ENCODE data around the gene TRABD2B. TPM values are rescaled to one million over a fixed set of nuclear protein-coding genes. Genes with fewer than 3 reads are reported as not detected.

The TRABD2B gene
- total RNA-seq, 2 donors from 2014 or later = 3.8 to 10.7 TPM

GRCh38 chr1:47970882-47971281 lies 26.3 kb downstream of the TRABD2B start:
- Histone ChIP-seq H3K27me3 (replicated peaks; ENCODE audit: insufficient read depth) (no peaks in the 10 kb centered on the region), H3K9me3 (no peaks in the 10 kb centered on the region), H3K27ac (no peak overlapping the region), H3K36me3 (no peaks in the 10 kb centered on the region), H3K4me1 (ENCODE audit: control insufficient read depth in 1 of 2, low read depth in 2 of 2) (peaks cover 0 to 7% of the 10 kb centered on the region in 2 donors), H3K4me3 (no peak overlapping the region)
- DNase-seq (ENCODE audit: low spot score) (no peak), ATAC-seq (ENCODE audit: insufficient number of reproducible peaks, low FRiP score, low read depth) (no peak)
- TF ChIP-seq CTCF (IDR thresholded peaks at IDR 0.05) = no peak

DNA sequence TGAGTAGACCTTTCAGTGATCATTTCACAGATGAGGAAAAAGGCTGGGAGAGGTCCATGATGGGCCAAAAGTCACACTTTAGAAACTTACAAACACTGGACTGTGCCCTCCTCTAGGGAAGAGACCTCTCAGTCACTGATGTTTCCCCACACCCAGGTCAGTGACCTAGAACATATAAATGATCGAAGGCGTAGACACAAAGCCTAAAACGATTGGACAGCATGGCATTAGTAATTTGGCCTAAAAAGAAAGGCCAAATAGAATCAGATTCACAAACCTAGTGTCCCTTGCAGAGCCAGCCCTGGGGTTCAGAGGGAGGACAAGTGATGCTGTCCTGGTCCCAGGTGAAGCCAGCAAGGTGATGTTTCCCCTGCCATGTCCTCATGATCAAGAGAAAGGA lies 27.7 kb downstream of the TRABD2B start:
- Histone ChIP-seq H3K27me3 (replicated peaks; ENCODE audit: insufficient read depth) (no peaks in the 10 kb centered on the region), H3K27ac (no peak overlapping the region), H3K9me3 (no peaks in the 10 kb centered on the region), H3K4me3 (no peak overlapping the region), H3K36me3 (no peaks in the 10 kb centered on the region), H3K4me1 (ENCODE audit: control insufficient read depth in 1 of 2, low read depth in 2 of 2) (peaks cover 0 to 11% of the 10 kb centered on the region in 2 donors)
- DNase-seq (ENCODE audit: low spot score) (no peak), ATAC-seq (ENCODE audit: insufficient number of reproducible peaks, low FRiP score, low read depth) (no peak)
- no peak for TF ChIP-seq CTCF (IDR thresholded peaks at IDR 0.05)

GRCh38 chr1:47968556-47968888 lies 28.7 kb downstream of the TRABD2B start:
- H3K4me3 ChIP-seq = no peak overlapping the region
- DNase-seq (ENCODE audit: low spot score) = no peak
- TF ChIP-seq CTCF (IDR thresholded peaks at IDR 0.05) = no peak
- no peaks in the 10 kb centered on the region for H3K27me3 ChIP-seq (replicated peaks; ENCODE audit: insufficient read depth)
- no peaks in the 10 kb centered on the region for H3K36me3 ChIP-seq
- ATAC-seq (ENCODE audit: insufficient number of reproducible peaks, low FRiP score, low read depth) = no peak
- H3K4me1 ChIP-seq (ENCODE audit: control insufficient read depth in 1 of 2, low read depth in 2 of 2) = peaks cover 5 to 20% of the 10 kb centered on the region in 2 donors
- no peak overlapping the region for H3K27ac ChIP-seq
- H3K9me3 ChIP-seq = no peaks in the 10 kb centered on the region

DNA sequence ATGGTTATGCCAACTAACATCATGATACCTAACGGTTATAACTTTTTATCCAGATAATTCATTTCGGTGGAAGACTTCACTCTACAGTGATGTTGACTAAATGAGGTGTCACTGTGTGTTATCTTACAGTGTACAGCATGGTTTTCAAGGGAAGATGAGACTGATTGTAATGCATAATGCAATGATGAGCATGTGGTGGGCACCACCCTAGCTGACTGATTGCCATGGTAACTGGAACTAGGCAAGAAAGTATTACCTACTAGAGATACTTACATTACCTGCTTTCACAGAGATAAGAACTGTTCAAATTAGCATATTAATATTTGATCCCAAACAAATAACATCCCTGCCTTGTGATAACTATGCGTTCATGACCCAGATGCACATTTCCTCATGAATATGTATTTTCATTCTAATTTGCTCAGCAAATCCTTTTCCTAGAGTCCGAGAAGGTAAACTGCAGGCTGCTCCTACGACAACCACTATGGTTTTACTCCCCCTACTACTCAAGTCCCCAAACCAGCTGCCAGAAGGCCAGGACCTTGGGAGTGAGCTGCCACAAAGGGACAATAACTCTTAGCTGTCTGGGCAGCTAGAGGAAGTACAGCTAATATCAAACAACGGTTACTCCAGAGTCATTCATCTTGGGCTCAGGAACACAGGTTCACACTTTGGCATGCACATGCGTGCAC lies 29.2 kb downstream of the TRABD2B start:
- ATAC-seq (ENCODE audit: insufficient number of reproducible peaks, low FRiP score, low read depth) (no peak), DNase-seq (ENCODE audit: low spot score) (no peak)
- H3K9me3 ChIP-seq = no peaks in the 10 kb centered on the region
- no peak for TF ChIP-seq CTCF (IDR thresholded peaks at IDR 0.05)
- H3K27me3 ChIP-seq (replicated peaks; ENCODE audit: insufficient read depth) = no peaks in the 10 kb centered on the region
- H3K4me1 ChIP-seq (ENCODE audit: control insufficient read depth in 1 of 2, low read depth in 2 of 2) = peaks cover 7 to 26% of the 10 kb centered on the region in 2 donors
- H3K27ac ChIP-seq = no peak overlapping the region
- H3K4me3 ChIP-seq = no peak overlapping the region
- H3K36me3 ChIP-seq = no peaks in the 10 kb centered on the region

DNA sequence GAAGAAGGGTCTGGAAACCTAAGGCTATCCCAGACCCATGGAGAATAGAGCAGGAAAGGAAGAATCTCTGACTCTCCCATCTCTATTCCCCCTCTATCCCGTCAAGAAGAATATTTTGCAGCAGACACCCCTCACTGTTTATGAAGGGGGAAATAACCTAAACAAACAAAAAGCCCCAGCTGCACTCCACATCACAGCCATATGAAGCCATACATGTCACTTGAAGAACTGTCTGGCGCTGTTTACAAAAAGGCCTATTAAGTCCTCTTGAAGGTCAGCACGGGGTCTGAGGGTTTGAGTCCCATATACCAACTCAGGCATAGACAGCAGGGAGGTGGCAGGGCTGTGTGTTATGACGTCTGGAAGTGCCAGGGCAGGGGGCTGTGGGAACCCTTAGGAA lies 31.4 kb downstream of the TRABD2B start:
- no peaks in the 10 kb centered on the region for H3K27me3 ChIP-seq (replicated peaks; ENCODE audit: insufficient read depth)
- H3K27ac ChIP-seq = no peak overlapping the region
- H3K4me3 ChIP-seq = no peak overlapping the region
- H3K4me1 ChIP-seq (ENCODE audit: control insufficient read depth in 1 of 2, low read depth in 2 of 2) = peaks cover 11 to 33% of the 10 kb centered on the region in 2 donors
- ATAC-seq (ENCODE audit: insufficient number of reproducible peaks, low FRiP score, low read depth) = no peak
- no peak for TF ChIP-seq CTCF (IDR thresholded peaks at IDR 0.05)
- H3K36me3 ChIP-seq = no peaks in the 10 kb centered on the region
- no peaks in the 10 kb centered on the region for H3K9me3 ChIP-seq
- DNase-seq (ENCODE audit: low spot score) = no peak
